Measurements from ENCODE around the gene TAPT1.

Gene TAPT1

GRCh38 chr4:16243285-16243684 is 17.0 kb upstream of the TAPT1 start:
- no peak for DNase-seq

GRCh38 chr4:16240300-16240699 is 14.0 kb upstream of the TAPT1 start:
- DNase-seq, result no peak

GRCh38 chr4:16239086-16239485 is 12.8 kb upstream of the TAPT1 start:
- no peak for DNase-seq

GRCh38 chr4:16238327-16238726 is 12.1 kb upstream of the TAPT1 start:
- no peak for DNase-seq

- DNase-seq, result no peak
These were observed 11.4 kb upstream of the TAPT1 start for GRCh38 chr4:16237715-16238114.

- no peak for DNase-seq
These were observed 10.2 kb upstream of the TAPT1 start for GRCh38 chr4:16236402-16237023.

- DNase-seq, result no peak
These were observed 8.9 kb upstream of the TAPT1 start for GRCh38 chr4:16235209-16235608.

- DNase-seq, result no peak
These were observed 7.4 kb upstream of the TAPT1 start for GRCh38 chr4:16233569-16234177.

- DNase-seq, result no peak
These were observed 5.4 kb upstream of the TAPT1 start for GRCh38 chr4:16231570-16232245.

GRCh38 chr4:16230308-16230707 is 4.0 kb upstream of the TAPT1 start:
- DNase-seq, result no peak

- DNase-seq, result no peak
These were observed 3.3 kb upstream of the TAPT1 start for GRCh38 chr4:16229604-16230003.

- peak; percentile 18 for DNase-seq
These were observed 1.2 kb upstream of the TAPT1 start for GRCh38 chr4:16227462-16227868.

GRCh38 chr4:16226816-16227461 is 668 bp upstream of the TAPT1 start:
- peak; percentile 46 for DNase-seq

- no peak for DNase-seq
These were observed 956 bp downstream of the TAPT1 start for GRCh38 chr4:16225167-16225862.

- no peak for DNase-seq
These were observed 1.8 kb downstream of the TAPT1 start for GRCh38 chr4:16224264-16225166.

- no peak for DNase-seq
These were observed 3.2 kb downstream of the TAPT1 start for GRCh38 chr4:16222957-16223527.

- no peak for DNase-seq
These were observed 7.3 kb downstream of the TAPT1 start for GRCh38 chr4:16218950-16219349.

GRCh38 chr4:16217300-16218051 is 8.8 kb downstream of the TAPT1 start:
- DNase-seq, result no peak

- no peak for DNase-seq
These were observed 13.2 kb downstream of the TAPT1 start for GRCh38 chr4:16213121-16213520.

GRCh38 chr4:16212138-16212782 is 14.0 kb downstream of the TAPT1 start:
- DNase-seq, result no peak

GRCh38 chr4:16207409-16207808 is 18.9 kb downstream of the TAPT1 start:
- no peak for DNase-seq

All from activated CD4-positive, alpha-beta T cell treated with anti-CD3 and anti-CD28 coated beads for 48 hours (primary cell).